Right atrium auricular region (tissue), 2 donors: ENCODE data around the gene RBMXL3. TPM values are rescaled to one million over a fixed set of nuclear protein-coding genes. Genes with fewer than 3 reads are reported as not detected.
A peak's percentile ranks its signal among the peaks of the same experiment; 100 is the strongest.

Experiments
- DNase-seq: peaks from one replicate; pipeline ENCODE4 v3.0.0-alpha.2; 2019; ENCODE audit warnings: low spot score
- H3K27ac ChIP-seq, 2 donors: fragments of 200-600 bp; sonication (generic); 1 replicate in 1 of 2; 2 replicates in 1 of 2; pipeline ENCODE4 v1.5.1; 2016 to 2019
- H3K27me3 ChIP-seq, 2 donors: fragments of 200-600 bp; sonication (generic); one replicate each; pipeline versions ENCODE4 v1.5.1 to v1.6.0; 2017 to 2019
- H3K36me3 ChIP-seq: fragments of 200-600 bp; sonication (generic); one replicate; pipeline ENCODE4 v1.5.1; 2016
- H3K4me1 ChIP-seq, 2 donors: fragments of 200-600 bp; sonication (generic); one replicate each; pipeline versions ENCODE4 v1.5.1 to v1.6.0; 2017 to 2019
- H3K4me3 ChIP-seq, 2 donors: fragments of 200-600 bp; sonication (generic); 1 replicate in 1 of 2; 2 replicates in 1 of 2; pipeline ENCODE4 v1.5.1; 2017 to 2019; ENCODE audit warnings: mild to moderate bottlenecking in 1 of 2, moderate library complexity in 1 of 2
- H3K9me3 ChIP-seq, 2 donors: fragments of 200-600 bp; sonication (generic); one replicate each; pipeline ENCODE4 v1.5.1; 2019
- total RNA-seq, 2 donors: library from RNA; depleted of rRNA; stranded (reverse); fragments of >200 nt; gene quantifications; one replicate each; pipeline ENCODE4 v1.1.0, GENCODE V29; 2016
- TF ChIP-seq, protein P1 (sequence below), 2 donors: fragments of 200-600 bp; sonication (generic); IDR thresholded peaks; one replicate each; pipeline ENCODE4 v1.5.1; 2019; ENCODE audit warnings: antibody characterized with exemption in 2 of 2

Gene RBMXL3
- total RNA-seq: not detected

DNA sequence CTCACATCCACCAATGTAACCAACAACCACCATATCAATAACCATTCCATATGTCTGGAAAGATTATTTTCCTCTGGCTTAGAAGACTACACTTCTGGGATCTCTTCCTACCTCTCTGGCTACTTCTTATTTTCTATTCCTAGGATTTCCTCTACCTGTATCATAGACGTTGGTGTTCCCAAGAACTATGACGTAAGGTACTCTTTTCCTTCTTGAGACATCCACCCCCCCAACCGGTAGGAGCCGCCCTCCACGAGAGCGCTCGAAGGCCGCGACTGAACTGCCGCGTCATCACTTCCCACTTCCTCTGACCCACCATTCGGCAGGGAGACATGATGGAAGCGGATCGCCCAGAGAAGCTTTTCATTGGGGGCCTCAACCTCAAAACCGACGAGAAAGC, at the start of gene RBMXL3:
Gene RBMXL3 (plus strand): TSS at position 301 of the 400 bp plus-strand sequence. CDS start 32 bp downstream, at position 333.
- DNase-seq: no peak
- H3K4me3 ChIP-seq: no peak within 1 kb of the TSS
- no peak within 1 kb of the TSS for H3K27ac ChIP-seq
- H3K36me3 ChIP-seq: no peaks in the 10 kb centered on the region
- no peaks in the 10 kb centered on the region for H3K9me3 ChIP-seq
- no peaks in the 10 kb centered on the region for H3K27me3 ChIP-seq
- no peaks in the 10 kb centered on the region for H3K4me1 ChIP-seq
- TF ChIP-seq, protein P1, sequence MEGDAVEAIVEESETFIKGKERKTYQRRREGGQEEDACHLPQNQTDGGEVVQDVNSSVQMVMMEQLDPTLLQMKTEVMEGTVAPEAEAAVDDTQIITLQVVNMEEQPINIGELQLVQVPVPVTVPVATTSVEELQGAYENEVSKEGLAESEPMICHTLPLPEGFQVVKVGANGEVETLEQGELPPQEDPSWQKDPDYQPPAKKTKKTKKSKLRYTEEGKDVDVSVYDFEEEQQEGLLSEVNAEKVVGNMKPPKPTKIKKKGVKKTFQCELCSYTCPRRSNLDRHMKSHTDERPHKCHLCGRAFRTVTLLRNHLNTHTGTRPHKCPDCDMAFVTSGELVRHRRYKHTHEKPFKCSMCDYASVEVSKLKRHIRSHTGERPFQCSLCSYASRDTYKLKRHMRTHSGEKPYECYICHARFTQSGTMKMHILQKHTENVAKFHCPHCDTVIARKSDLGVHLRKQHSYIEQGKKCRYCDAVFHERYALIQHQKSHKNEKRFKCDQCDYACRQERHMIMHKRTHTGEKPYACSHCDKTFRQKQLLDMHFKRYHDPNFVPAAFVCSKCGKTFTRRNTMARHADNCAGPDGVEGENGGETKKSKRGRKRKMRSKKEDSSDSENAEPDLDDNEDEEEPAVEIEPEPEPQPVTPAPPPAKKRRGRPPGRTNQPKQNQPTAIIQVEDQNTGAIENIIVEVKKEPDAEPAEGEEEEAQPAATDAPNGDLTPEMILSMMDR (IDR thresholded peaks at IDR 0.05): no peak

DNA sequence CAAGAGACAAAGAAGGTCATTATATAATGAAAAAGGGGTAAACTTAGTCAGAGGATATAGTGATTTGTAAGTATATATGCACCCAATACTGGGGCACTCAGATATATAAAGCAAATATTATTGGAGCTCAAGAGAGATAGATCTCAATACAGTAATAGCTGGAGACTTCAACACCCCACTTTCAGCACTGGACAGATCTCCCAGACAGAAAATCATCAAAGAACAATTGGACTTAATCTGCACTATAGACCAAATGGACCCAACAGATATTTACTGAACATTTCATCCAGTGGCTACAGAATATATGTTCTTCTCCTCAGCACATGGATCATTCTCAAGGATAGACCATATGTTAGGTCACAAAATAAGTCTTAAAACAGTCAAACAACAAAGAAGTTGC, 47.2 kb upstream of the RBMXL3 start:
- Histone ChIP-seq H3K9me3 (peaks cover 0 to 6% of the 10 kb centered on the region in 2 donors), H3K36me3 (no peaks in the 10 kb centered on the region), H3K4me1 (no peaks in the 10 kb centered on the region), H3K27ac (no peak overlapping the region), H3K27me3 (no peaks in the 10 kb centered on the region), H3K4me3 (no peak overlapping the region)
- TF ChIP-seq, protein P1 (IDR thresholded peaks at IDR 0.05): no peak
- no peak for DNase-seq

DNA sequence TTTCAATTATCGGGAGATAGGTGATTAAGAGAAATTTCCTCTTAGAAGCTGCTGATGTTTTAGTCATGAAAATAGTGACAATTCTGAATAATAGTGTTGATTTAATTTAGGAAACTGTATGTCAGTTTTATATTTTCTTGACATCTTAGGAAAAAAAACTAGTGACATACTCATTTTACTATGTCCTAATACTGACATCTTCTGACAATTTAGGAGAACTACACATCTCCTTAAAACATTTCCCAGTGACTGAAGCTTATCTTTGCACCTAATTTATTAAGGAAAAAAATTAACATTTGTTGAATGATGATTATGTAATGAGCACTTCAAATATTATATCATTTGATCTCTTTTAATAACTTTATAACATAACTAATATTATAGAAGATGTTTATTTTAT, 42.0 kb upstream of the RBMXL3 start:
- Histone ChIP-seq H3K36me3 (no peaks in the 10 kb centered on the region), H3K27me3 (no peaks in the 10 kb centered on the region), H3K4me3 (no peak overlapping the region), H3K27ac (no peak overlapping the region), H3K4me1 (no peaks in the 10 kb centered on the region), H3K9me3 (no peaks in the 10 kb centered on the region)
- no peak for DNase-seq
- TF ChIP-seq, protein P1 (IDR thresholded peaks at IDR 0.05): peak; percentile 27 to 63

DNA sequence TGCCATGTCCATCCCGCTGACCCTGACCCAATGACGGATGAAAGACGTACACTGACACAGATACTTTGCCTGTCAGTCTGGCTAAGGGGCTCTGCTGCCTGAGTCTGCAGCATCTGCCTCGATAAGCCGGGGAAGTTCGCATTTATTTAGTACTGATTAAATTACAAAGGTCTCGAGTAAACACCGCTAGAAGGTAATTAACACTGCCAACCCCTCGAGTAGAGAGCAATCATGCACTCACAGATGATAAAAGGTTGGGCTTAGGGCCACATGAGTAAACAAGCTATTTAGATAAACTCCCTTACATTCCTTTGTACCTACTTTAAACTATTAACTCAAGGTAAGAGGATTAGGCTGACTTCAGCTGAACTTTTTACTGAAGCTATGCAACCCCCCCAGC, 16.0 kb upstream of the RBMXL3 start:
- Histone ChIP-seq H3K9me3 (no peaks in the 10 kb centered on the region), H3K27me3 (no peaks in the 10 kb centered on the region), H3K36me3 (no peaks in the 10 kb centered on the region), H3K4me3 (no peak overlapping the region), H3K4me1 (no peaks in the 10 kb centered on the region), H3K27ac (no peak overlapping the region)
- TF ChIP-seq, protein P1 (IDR thresholded peaks at IDR 0.05): no peak
- no peak for DNase-seq

DNA sequence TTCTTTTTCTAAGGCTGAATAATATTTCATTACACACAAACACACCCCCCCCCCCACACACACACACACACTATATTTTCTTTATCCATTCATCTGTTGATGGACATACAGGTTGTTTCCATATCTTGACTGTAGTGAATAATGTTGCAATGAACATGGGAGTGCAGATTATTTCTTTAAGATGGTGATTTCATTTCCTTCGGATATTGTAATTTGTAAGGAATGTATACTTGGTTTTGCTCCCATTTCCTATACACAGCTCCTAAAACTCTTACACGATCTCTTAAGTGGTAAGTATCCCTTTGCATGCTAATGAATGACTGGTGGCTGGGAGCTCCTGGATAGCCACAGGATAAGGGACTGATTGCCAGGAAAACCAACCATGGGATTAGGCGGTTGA, 14.7 kb upstream of the RBMXL3 start:
- Histone ChIP-seq H3K27me3 (no peaks in the 10 kb centered on the region), H3K4me3 (no peak overlapping the region), H3K27ac (no peak overlapping the region), H3K36me3 (no peaks in the 10 kb centered on the region), H3K4me1 (no peaks in the 10 kb centered on the region), H3K9me3 (no peaks in the 10 kb centered on the region)
- TF ChIP-seq, protein P1 (IDR thresholded peaks at IDR 0.05): no peak
- DNase-seq: no peak

DNA sequence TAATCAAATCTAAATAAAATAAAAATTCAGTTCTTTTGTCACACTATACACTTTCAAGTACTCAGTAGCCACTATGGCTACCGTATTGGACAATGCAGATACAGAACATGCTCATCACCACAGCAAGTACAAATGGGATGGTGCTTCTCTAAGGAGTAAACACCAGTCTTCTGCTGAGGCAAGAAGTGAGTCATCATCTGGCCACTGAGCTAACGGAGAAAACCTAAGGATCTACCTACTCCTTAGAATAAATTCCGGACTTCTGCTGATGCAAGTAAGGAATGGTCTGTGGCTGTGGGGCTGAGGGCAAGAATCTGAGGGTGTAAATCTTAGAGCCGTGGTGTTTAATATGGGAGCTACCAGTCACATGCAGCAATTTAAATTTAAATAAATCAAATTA, 11.3 kb upstream of the RBMXL3 start:
- no peaks in the 10 kb centered on the region for H3K36me3 ChIP-seq
- H3K9me3 ChIP-seq: no peaks in the 10 kb centered on the region
- H3K27ac ChIP-seq: no peak overlapping the region
- H3K27me3 ChIP-seq: no peaks in the 10 kb centered on the region
- no peaks in the 10 kb centered on the region for H3K4me1 ChIP-seq
- H3K4me3 ChIP-seq: no peak overlapping the region
- TF ChIP-seq, protein P1 (IDR thresholded peaks at IDR 0.05): no peak
- DNase-seq: no peak
